ENCODE data around the gene NOS1AP.
"Not testable (repeated sequence)": the region's sequence is repeated elsewhere in the genome, so short reads cannot be mapped to it uniquely, and the experiment has no call there.

Gene NOS1AP

DNA sequence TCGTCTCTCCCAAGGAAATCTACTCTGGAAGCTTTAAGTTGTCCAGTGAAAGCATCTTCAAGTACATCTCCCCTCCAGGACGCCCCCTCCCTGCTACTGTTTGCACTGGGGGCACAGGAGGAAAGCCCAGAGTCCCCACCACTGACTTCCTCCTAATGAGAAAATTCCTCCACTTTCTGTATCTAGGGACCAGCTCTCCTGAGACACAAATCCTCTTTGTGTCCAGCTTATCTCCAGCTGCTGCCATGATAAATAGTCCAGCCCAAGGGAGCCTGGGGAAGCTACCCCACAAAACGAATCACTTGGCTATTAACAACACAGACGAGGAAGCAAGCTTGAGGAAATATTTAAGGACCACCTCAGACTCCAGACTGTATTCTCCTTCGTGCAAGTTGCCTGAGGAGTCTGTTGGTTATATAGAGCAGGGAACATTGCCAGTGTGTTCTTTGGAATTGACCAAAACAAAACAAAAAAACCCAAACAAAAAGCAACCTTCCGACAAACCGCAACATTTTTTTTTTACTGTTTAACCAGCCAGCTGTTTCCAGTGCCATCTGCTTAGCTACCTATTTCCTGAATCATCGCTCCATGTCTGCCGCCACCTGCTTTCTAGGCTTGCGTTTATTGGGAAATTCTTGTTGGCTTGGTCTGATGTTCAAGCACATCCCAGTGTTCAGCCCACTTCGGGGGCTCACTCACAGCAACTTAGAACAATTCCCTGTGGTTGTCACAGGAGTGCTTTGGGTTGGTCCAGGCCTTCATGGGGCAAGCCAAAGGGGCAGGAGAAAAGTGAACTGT is 319.7 kb downstream of the NOS1AP start:
- DNase-seq: no peak

DNA sequence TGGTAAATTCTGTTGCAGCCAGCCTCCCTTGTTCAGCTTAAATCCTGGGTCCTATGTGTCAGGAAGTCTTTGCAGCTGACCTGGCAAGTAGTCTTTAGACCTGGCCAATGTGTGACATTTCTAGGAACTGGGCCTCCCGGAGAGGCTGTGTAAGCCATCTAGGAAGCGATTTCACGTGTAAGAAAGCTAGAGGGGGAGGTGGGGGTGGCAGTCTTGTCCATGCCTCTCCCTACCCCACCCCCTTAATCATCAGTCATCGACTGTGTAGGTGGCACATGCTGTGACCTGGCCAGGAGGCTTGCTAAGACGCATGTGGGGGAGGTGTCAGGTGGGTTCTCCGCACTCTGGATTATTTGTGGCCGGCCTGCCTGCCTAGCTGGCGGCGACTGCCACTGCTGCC is 320.5 kb downstream of the NOS1AP start:
- no peak for DNase-seq

DNA sequence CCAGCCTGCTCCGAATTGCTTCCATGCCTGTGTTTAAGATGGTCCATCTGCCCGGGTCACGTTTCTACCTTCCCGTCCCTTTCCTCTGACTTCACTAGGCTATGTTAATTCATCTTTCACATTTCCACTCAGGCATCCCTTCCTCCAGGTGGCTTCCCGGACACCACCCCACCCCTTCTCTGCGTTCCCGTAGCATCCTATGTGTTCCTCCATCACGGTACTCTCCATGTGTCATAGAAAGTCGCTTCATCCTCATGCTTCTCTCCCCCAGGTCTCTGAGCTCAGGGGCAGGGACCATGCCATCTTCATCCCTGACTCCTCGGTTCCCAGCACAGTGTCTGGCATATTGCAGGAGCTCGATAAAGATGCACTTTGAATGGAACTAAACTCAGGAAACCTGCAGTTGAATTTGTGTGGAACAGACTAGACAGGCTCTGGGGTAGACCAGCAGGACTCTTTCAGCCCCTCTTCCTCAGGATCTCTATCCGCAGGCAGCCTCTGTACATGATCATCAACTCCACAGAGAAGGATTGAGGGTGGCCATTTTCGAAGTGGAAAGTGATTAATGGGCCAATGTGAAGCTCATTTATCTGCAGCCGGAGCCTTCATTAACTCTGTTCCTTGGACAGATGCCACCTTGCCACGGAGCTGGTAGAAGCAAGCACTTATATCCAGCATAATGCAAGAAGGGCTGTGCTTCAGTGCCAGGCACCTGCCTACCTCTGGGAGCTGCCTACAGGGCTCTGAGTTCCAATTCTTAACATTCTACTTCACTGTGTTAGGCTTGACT is 321.1 kb downstream of the NOS1AP start:
- no peak for DNase-seq

- no peak for DNase-seq
Measured at GRCh38 chr1:162391790-162392563, 322.5 kb downstream of the NOS1AP start.

DNA sequence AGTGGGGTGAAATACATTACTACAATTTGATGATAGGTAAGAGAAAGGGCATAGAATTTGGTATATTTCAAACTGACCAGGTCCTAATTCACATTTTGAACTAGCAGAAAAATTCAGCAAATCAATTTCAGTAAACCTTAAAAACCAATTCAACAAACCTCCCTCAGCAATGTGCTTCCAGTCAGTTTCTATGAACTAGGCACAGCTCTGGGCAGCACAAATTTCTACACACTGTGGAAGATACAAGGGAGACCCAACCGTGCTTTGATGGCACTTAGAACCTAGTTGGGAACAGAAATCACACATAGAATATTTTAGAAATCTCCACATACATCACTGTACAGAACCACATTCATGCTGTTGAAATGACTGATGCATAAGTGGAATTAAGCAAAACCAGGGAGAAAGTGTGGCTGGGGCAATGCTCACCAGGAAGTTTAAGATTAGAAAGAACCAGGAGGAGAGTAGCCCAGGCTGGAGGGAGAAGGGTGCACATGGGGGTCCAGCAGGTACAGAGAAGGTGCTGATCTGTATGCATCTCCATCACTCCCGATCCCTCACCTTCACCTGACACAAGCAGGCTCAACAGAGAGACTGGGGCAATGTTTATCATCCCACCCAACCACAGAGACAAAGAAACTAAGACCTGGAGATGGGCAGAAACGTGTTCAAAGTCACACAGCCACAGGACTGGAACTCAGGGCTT is 326.9 kb downstream of the NOS1AP start:
- DNase-seq: no peak

DNA sequence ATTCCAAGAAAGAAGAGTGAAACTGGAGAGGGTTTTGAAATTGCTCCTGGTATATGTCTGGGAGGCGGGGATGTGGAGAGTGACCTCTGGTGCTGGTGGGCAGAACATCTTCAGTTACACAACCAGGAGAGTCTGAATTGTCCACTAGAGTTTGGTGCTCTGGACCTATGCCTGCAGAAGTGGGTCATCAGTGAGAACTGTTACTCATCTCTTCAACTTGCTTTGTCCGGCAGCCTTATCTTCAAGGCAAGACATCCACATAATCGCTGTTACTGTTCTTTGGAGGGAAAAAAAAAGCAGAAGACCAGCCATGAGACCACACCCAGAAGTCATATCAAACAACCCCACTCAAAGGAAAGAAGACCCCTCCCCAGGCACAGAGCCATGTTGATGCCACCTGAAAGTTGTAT is 327.6 kb downstream of the NOS1AP start:
- DNase-seq: no peak

DNA sequence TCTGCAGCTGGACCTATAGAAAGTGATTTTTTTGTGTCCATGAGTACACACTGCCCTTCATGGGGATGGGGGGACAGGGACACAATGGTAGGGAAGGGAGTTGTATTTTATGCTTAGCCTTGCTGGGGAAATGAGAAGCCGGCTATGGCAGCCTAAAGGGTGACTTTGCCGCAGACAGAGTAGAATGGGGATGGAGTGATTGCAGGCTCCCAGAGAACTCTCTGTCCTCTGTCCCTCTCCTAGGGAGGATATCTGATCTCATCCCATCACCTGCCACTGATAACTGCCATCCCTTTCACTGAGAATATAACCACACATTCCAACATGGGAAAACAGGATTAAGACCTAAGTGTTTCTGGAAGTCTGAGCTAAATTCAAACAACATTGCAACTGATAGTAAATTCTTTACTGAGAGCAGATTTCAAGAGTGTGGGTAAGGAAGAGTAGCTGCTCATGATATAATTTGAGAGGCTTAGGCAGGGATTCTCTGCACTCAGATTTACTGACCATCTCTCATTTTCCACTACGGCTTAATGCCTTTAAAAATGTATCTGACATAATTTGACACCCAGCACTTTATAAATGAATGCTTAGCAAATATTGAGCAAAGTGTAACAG is 328.6 kb downstream of the NOS1AP start:
- no peak for DNase-seq

GRCh38 chr1:162398999-162399580 is 329.6 kb downstream of the NOS1AP start:
- DNase-seq: no peak

DNA sequence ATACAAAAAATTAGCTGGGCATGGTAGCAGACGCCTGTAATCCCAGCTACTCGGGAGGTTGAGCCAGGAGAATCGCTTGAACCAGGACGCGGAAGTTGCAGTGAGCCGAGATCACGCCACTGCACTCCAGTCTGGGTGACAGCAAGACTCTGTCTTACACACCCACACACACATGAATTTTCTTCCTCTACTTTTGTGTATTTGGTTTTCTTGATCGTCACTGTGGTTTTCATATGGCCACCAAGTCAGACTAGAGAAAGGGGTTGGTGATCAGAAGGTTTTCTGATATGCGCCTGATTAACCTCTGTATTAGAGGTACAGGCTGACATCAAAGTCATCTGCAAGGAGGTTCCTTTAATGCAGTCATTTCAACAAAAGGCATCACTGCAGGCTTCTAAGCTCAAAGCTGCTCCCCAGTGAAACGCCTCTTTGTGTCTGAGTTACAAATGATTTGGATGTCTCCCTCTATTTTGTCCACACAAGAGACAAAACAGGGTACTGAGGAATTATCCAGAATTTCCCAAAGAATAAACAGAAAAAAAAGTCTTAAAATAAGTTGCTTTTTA is 331.4 kb downstream of the NOS1AP start:
- no peak for DNase-seq

GRCh38 chr1:162404550-162405160 is 335.2 kb downstream of the NOS1AP start:
- DNase-seq: no peak

DNA sequence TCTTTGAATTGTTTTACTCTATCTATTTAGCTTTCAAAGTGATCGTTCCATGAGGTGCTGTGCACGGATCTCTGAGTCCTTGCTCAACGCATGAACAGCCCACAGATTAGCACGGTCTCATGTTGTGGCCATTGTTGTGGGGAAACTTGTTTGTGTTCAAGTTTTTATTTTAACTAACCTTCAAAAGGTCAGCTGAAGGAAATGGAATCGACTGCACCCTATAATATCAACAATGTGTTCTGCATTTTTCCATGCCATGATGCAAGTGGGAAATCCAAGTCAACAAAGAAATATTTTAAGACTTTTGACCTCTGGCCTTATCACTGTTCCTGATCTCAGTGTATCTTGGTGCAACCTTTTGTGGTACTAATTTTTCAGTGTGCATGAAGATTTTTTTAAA is 336.3 kb downstream of the NOS1AP start:
- no peak for DNase-seq

GRCh38 chr1:162406811-162407210 is 337.3 kb downstream of the NOS1AP start:
- no peak for DNase-seq

GRCh38 chr1:162407539-162407938 is 338.0 kb downstream of the NOS1AP start:
- no peak for DNase-seq

GRCh38 chr1:162412002-162412401 is 342.5 kb downstream of the NOS1AP start, which contains the start of gene SH2D1B:
Gene SH2D1B, minus strand, starts transcription at chr1:162412136. Its CDS starts 120 bp downstream, at chr1:162412016.
- DNase-seq: no peak

DNA sequence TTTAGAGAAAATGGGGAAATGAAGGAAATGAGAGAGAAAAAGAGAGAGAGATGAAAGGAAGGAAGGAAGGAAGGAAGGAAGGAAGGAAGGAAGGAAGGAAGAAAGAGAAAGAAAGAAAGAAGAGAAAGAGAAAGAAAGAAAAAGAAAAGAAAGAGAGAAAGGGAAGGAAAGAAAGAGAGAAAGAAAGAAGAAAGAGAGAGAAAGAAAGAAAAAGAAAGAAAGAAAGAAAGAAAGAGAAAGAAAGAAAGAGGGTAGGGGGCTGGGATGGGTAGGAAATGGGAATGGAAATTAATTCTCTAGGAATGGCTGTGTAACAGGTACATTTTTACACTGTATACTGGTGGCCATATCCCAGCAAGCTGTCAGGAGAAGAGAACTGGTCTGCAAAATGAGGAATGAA is 346.7 kb downstream of the NOS1AP start:
- DNase-seq: no peak

DNA sequence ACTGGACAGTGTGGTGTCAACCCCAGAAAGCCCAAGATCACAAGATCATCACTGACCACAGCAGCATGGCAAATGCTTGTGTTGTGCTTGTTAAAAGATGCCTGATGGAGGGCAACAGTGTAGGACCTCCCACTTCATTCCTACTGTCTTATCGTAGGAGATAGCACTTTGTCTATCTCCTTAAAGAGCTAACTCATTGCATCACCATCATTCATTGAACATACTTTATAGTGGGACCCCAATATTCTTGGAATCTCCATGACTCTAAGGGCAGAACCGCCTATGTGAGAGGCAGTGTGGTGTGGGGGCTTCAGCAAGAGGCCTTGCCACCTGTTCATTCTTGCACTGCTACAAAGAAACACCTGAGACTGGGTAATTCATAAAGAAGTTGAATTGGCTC is 347.4 kb downstream of the NOS1AP start:
- DNase-seq: no peak

DNA sequence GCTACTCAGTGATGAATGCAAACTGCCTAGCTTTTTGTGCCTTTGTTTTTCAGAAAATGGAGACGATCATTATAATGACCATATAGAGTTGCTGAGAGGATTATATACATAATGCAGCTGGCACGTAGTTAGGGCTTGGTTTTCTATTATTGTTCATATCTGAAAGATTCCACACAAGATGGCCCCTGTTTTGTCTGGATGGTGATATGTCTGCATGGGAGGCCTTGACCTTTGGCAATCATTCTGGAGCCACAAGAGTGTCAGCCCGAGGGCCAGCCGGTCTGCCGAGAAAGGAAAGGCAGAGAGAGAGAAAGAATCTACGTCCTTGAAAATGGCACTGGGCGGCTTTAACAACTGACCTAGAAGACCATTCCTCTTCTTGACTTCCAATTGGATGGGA is 348.2 kb downstream of the NOS1AP start:
- DNase-seq: no peak

DNA sequence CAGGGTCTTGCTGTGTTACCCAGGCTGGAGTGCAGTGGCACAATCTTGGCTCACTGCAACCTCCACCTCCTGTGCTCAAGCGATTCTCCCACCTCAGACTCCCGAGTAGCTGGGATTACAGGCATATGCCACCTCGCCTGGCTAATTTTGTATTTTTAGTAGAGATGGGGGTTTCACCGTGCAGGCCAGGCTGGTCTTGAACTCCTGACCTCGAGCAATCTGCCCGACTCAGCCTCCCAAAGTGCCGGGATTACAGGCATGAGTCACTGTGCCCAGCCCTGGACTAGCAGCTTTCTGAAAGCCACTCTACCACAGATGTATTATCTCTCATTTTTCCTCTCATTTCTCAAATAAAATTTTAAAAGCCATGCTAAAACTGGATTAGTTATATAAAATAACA is 349.1 kb downstream of the NOS1AP start:
- DNase-seq: not testable (repeated sequence)

DNA sequence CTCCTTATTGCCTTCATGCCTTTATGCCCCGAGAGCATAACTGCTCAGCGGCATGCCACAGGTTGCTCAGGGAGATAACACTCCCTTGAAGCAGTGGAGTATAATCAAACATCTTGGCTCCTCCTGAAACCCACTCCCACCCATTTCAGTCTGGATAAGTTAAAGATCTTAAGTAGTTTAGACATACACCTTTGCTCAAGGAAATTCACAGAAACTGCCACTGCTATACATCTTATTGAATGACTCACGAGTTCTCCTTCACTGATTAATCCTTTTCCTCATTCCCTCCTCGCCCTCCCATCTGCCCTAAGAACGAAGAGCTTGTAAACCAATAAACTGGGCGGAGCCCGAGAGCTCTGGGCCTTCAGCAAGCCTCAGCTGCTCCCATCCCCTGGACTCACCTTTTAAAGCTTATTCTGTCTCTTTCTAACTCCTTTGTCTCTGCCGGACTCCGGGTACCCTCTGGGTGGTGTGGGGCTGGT is 350.0 kb downstream of the NOS1AP start:
- not testable (repeated sequence) for DNase-seq
